CD4-positive, alpha-beta T cell treated with Interleukin-12 subunit alpha and Interleukin-12 subunit beta, for 1 hour (primary cell): ENCODE measurements around the gene TADA3.
A peak's percentile ranks its signal among the peaks of the same experiment; 100 is the strongest.

Source experiments
- DNase-seq: peaks from one replicate; pipeline ENCODE4 v3.0.0-alpha.2; 2020

Gene TADA3

DNA sequence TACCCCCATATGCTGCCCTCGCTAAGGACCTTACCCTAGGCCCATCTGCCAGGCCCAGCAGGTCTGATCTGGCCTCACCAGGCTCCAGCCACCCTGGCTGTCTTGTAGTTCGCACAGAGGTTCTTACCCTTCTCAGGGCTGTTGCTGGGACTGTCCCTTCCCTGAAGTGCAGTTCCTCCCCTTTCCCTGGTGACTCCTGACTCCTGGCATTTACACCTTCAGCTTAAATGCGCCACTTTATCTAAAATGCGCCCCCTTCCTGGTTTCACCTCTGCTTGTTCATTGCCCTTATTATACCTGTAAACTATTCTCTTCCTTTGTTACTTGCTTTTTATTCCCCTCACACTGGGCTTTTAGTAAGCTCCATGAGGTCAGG, 17.0 kb upstream of the TADA3 start:
- DNase-seq, result no peak

DNA sequence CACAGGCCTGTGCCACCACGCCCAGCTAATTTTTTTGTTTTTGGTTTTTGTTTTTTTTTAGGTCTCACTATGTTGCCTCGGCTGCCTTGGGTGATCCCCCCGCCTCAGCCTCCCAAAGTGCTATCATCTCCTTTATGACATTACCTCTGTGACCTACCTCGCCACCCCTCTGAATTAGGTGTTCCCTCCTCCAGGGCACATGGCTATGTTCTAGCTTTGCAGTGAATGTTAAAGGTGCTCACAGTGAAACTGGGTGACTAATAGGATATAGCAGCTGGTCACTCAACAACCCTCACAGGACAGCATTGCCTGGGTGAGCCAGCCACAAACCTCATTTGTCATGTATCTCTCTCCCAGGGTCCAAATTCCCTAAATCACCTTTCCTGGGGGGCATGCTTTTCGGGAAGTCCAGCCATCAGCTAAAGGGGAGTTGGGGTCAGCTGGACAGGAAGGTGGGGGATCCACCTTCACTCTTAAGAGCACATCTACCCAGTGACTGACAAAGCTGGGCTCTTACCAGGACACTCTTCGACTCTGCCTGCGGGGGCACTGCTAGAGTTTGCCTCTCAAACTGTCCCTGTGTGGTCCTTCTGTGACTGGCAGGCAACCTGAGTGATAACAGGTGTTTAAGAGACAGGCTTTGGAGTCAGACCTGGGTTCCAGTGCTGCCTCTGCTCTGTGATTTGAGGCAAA, 16.2 kb upstream of the TADA3 start:
- DNase-seq, result peak; percentile 60

DNA sequence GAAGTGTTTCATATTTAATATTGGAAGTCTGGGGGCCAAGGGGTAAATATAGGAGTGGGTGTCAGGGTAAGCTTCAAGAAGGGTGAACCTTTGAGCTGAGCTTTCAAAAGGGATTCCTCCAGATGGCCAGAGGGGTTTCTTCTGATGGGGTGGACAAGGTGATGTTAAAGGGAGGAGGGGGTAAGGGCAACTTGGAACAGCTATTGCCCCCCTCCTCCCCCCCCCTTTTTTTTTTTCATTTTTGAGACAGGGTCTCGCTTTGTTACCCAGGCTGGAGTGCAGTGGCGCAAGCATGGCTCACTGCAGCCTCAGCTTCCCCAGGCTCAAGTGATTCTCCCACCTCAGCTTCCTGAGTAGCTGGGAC, 15.7 kb upstream of the TADA3 start:
- DNase-seq, result no peak

DNA sequence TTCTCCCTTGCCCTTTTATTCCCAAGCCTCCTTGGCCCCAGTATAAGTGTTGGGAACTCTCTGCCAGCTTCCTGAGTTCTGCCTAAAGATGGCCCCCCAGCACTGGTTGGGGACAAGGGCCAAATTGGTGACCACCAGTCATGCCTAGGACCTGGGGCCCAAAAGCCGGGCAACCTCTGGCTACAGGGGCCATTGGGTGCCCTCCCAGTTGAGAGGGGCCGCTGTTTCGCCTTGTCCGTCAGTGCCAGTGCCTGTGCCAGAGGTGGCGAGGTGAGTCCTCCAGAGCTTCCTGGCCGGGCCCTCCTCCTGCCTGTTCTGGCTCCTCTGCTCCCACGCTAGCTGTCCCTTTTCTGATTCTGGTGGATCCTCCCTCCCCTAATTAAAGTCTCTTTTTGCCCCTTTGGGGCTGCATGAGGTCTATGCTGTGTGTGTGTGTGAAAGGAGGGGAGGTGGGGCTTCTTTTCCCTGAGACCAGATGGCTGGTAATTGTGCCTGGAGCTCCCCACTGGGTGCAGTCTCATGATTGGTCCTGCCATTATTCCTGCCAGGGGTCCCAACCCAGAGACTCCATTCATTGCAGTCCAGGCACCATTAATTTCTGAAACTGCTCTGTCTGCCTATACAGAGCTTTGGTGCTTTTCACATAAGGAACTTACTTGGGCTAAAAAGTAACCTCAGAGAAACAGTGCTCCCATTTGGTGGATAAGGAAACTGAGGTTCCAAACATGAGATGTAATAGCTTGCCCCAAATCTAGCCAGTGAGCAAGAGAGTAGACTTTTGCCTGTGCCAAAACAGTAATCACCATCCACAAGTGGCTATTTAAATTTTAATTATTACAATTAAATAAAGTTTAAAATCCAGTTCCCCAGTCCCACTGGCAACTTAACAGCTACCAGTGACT, 14.7 kb upstream of the TADA3 start:
- DNase-seq, result no peak

DNA sequence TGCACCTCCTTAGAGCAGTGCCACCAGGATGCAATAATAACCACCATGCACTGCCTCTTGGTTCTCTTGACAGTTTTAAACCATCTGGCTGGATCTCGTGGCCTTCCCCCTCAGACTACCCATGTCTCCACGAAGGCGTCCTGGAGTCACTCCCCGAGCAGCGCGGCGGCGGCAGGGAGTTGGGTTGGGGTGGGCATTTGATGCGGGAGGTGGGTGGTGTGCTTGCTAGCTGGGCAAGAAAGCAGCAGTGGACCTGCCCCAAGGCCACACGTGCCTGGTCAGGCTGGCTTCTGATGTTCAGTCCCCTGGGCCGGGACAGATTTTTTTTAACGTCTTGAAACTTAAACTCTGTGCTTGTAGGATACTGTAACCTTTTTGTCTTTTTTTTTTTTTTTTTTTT, 13.9 kb upstream of the TADA3 start:
- no peak for DNase-seq

DNA sequence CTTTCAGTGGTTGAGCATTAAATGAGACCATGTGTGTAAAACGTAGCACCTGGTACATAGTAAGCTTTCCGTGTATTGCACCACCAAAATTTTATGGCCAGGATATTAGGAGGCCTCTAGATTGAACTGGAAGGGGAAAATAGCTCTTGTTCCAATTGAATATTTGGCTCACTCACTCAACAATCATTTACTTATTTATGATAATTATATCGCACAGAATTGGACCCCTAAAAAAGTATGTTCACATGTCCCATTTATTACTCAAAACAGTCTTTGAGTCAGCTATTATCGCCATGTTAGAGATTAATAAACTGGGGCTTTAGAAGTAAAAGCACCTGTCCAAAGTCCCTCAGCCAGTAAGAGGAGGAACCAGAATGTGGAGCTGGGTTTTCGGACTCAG, 12.7 kb upstream of the TADA3 start:
- DNase-seq, result no peak

DNA sequence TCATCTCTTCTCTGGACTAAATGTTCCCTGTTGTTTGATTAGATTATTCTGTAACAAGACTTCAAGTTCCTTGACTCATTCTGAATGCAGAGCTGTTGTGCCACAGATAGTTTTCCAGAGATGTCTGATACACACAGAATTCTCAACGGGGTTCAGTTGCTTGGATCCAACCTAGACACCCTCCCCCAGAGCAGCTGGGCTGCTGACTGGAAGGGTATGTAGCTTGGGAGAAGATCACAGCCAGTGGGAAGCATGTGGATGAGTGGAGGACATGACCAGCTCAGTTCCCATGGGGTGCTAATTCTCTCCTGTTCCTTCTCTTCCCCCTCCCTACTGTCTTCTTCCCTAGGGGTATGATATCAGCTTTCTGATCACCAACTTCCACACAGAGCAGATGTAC, 11.2 kb upstream of the TADA3 start:
- no peak for DNase-seq

DNA sequence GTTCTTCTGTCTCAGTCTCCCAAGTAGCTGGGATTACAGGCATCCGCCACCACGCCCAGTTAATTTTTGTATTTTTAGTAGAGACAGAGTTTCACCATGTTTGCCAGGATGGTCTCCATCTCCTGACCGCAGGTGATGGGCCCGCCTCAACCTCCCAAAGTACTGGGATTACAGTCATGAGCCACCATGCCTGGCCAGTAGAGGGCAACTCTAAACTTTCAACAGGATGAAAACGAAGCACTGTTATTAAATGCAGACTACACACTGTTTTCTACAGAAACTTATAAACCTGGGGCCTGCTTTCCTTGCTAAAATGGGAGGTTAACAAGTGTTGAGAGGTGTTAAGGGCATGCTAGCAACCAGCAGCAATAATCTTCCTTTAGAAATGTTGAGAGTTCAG, 8.3 kb upstream of the TADA3 start:
- no peak for DNase-seq

DNA sequence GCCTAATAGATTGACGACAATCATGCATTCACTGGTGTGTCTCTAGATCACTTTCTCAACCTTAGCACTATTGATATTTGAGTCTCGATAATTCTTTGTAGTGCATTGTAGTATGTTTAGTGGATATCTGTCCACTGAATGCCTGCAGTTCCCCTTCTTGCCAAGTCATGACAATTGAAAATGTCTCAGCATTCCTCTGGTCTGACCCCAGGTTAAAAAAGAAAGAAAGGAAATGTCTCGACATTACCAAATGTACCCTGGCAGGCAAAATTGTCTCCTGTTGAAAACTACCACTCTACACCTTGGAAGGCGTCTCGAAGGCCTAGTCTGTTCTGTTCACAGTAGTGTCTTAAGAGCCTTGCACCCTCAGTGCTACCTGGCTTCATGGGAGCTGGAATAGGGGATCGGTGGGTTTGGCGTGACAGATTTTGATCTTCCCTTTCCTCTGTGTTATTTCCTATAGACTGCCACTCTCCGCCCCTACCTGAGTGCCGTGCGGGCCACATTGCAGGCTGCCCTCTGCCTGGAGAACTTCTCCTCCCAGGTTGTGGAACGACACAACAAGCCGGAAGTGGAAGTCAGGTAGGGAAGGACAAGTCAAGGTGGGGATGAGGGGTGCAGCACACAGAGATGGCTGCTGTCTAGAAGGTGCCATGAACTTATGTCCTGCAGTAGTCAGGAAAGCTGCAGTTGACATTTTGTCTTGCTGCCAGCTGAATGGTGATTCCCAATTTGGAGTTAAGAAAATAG, 5.1 kb upstream of the TADA3 start:
- no peak for DNase-seq

DNA sequence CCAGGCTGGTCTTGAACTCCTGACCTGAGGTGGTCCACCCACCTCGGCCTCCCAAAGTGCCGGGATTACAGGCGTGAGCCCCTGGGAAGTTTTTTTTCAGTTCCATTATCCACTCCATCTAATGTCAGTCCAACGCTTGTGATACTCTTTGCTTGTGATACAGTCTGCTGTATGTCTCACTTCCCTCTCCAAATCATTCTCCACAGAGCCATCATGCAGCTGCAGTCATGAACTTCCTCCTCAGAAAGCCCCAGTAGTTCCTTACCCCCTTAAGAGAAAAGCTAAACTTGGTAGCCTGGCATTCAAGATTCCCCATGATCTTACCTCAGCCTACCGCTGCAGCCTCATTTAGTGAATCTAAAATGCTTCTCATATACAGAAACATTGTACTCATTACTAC, 2.9 kb upstream of the TADA3 start:
- no peak for DNase-seq

DNA sequence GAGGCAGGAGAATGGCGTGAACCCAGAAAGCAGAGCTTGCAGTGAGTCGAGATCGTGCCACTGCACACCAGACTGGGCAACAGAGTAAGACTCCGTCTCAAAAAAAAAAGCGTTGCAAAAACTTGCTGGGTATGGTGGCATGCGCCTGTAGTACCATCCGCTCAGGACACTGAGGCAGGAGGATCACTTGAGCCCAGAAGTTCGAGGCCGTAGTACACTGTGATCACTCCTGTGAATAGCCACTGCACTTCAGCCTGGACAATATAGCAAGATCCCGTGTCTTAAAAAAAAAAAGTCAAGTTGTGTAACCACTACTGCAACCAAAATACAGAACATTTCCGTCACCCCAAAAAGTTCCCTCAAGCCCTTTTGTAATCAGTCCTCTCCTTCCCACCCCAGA, 2.1 kb upstream of the TADA3 start:
- DNase-seq, result no peak

DNA sequence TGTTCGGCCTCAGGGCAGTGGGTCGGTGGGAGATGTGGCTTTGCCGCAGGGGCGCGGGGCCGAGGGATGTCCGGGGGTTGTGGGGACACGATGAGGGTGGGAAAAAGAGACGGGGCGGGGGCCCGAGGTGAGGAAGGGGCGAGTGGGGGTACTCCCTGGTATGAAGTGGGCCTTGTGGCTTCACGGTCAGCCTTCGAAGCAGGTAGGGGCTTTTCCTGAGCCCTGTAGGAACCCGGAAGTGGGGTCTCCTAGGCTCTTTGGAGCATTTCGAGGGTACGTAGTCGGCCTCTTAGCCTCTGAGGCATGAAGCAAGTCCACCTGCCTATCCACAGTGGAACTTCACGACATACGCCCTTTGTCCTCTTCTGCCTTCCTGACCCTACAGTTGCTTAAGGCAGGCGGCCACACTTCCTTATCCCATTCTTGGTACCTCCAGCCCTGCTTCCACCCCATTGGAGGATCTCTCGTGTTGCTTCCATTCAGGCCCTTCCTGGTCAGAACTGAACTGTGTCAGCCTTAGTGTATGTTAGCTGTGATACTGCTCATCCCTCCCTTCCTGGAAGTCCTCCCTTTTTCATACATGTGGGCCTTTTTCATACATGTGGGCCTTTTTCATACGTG, 998 bp upstream of the TADA3 start:
- peak; percentile 37 for DNase-seq

DNA sequence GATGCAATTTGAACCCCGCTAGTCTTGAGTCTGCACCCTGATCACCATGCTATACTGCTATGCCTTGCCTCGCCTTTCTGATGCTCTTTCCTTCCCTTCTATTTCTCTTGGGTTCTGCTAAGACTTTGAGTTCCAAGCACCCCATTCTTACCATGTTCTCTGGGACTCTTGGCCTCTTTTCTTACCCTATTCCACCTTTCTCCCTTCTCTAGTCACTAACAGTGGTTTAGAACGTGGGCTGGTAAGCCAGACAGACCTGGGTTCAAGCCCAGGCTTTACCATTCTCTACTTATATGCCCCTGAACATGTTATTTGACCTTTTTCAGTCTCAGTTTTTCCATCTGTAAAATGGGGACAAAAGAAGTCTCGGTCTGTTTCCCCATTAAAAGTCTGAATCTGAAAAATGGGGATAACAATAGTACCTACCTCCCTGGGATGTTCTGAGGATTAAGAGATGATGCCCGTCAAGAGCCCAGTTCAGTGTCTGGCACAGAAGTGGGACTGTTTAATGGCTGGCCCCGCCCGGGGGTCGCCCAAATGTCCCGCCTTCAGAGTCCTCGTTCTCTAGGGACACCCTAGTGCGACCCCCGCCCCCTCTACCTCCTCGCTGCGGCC, 376 bp downstream of the TADA3 start:
- no peak for DNase-seq

DNA sequence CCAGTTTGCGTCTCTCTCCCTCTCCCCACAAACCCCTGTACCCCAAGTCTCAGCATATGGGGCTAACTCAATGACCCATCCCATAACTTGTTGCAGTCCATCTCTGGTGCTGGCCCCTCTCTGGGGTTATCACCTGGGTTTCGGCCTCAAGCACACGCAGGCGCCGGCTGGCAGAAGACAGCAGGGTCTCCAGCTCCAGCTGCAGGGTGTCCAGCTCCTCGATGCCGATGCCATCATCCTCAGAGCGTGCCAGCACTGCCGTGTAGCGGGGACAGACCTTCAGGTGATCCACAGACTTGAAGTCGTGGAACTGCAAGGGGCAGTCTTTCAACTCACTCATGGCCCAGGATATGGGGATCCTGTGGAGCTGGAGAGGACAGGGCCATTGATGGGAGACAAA, 1.1 kb downstream of the TADA3 start:
- no peak for DNase-seq

DNA sequence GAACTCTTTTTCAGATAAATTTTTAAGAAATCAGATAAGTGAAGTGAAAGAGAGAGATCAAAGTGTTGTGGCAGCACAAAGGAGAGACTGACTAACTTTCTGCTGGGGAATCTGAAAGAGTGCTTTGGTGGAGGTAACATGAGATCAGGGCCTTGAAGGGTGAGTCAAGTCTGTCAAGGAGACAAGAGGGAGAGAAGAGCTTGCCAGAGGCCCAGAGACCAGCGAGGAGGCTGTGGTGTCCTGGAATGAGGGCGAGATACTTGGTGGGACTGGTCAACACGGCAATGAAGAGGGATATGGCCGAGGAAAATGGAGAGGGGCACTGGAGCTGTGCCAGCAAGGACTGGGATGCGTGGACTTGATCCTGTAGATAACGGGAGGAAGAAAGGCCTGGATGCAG, 4.6 kb downstream of the TADA3 start:
- DNase-seq, result no peak

DNA sequence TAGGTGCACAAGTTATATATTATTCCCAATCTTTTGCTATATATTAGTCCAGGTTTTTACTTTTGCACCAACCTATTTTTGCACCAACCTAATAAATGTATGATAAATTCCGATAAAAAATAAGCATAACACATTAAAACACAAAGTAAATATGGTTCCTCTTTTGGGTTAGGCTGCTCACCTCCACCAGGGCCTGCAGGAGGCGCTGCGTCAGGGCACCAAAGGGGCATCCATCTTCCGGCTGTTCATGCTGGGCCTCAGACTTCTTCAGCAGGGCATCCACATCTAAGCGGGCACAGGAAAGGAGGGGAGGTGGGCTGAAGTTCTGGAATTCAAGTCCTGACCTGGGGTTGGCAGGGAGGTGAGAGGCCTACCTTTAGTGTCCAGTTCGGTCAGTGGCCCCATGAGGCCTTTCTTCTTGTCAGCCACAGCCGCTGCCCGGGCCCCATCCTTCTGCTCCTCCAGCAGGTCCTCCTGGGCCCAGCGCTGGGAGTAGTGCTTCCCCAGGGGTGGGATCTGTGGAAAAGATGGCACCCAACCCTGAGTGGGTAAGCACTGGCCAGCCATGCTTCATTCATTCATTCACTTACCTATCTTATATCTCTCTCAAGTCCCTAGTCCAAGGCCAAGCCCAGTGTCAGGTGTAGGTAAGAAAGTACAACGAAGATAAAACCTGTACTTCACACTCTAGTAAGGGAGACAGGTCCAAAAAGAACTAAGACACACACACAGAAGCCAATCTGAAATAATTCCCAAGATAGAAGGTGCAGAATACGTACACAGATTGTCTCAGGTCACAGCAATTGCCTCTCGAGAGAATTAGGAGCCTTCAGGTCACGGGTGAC, 5.2 kb downstream of the TADA3 start:
- DNase-seq, result no peak

DNA sequence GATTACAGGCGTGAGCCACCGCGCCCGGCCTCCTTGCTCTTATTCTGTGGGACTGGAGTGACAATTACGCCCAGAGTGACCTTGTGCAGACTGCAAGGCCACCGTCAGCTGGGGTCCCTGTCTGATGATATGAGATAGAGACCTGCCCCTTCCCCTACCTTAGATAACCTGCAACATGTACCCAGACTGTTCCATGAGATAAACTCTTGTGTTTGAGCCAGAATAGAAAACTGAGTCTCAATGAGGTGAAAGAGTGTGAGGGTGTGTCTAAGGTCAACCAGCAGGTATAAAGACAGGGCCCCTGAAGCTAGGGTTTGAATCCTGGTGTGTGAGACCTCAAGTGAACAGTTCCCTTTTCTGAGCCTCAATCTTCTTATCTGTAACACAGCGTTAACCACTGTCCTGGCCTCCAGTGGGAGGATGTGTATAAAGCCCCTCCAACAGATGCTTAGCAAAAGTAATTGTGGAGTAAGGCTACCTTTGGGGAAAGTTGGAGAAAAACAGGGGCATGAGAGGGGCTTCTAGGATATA, 6.0 kb downstream of the TADA3 start:
- DNase-seq, result no peak

DNA sequence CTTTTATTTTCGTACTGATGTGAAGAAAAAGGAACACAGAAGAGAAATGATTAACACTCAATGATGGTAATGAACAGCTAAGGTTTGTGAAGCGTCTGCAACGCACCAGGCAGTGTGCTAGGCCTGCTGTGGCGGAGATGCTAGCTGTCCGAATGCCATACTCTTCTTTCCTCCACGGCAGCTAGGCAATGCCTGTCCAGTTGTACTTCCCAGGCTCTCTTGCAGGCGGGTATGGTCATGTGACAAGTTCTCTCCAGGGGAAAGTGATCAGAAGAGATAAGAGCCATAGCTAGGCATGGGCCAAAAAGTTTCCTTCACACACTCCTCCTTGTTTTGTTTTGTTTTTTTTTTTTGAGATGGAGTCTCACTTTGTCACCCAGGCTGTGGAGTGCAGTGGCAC, 6.7 kb downstream of the TADA3 start:
- DNase-seq, result no peak

DNA sequence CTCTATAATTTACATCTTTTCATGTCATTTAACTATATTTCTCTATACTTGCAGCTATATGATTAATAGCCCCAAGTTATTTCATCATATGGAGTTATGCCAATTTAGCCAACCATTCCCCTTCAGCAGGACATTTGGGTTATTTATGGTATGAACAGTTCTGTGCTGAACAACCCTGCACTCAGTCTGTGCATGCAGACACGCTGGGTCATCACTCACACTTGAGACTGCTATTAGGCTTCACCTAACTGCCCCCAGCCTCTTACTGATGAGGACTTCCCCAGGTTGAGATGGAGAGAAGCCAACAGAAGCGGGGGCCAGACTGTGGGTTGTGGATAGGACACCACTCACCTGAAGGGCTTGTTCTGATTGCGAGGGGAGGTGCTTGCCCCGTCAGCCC, 7.3 kb downstream of the TADA3 start:
- no peak for DNase-seq

DNA sequence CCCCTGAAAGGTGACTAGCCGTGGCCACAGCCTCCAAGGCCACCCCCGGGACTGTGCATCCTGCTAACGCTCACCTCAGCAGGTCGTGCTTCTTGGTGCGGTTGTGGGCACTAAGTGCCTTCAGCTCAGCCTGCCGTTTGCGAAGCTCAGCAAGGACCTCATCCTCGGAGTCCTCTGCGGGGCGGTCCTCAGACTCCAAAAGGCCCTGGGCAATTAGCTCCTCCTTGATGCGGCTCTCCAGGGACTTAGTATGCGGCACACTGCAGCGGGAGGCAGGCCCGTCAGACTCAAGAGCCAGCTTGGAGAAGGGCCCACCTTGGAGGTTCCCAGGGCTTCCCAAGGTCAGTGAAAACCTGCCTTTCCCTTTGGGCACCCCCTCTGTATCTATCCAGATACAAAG, 8.3 kb downstream of the TADA3 start:
- no peak for DNase-seq

DNA sequence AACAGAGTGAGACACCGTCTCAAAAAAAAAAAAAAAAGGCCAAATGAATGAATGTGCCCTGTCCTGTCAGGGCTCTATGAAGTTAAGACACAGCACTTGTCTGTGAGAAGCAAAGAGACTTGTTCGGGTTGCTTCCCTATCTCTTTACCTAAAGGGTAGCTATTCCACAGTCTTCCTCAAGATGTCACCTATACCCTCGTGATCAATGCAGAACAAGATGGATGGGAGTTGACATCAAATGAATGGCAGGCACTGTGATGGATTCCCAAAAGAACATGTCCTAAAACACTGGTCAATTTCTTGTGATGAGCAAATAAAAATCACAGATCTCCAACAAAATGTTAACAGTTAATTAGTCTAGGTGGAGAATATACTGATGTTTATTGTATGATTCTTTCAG, 9.5 kb downstream of the TADA3 start:
- DNase-seq, result peak; percentile 39
